Natural killer cell (primary cell): ENCODE data around the gene SNTB2. TPM values are rescaled to one million over a fixed set of nuclear protein-coding genes. Genes with fewer than 3 reads are reported as not detected.

Experiments
- ATAC-seq, 3 donors: fragments of 150-1000 bp in 2 of 3; fragments of 200-7000 bp in 1 of 3; cut with Tn5 transposase; 1 replicate in 1 of 3; 2 replicates in 2 of 3; pipeline ENCODE4 v1.10.0; 2021; ENCODE audit warnings: mild to moderate bottlenecking in 2 of 3, moderate library complexity in 2 of 3
- DNase-seq, 2 donors: peaks; one replicate each; pipeline versions ENCODE4 v3.0.0 to v3.0.0-alpha.2; 2013 to 2021; ENCODE audit warnings: mixed read lengths in 1 of 2
- H3K27ac ChIP-seq: one replicate; pipeline ENCODE4 v1.5.1; 2013; ENCODE audit warnings: mild to moderate bottlenecking, low read length
- H3K27me3 ChIP-seq: one replicate; pipeline ENCODE4 v1.6.1; 2013; ENCODE audit warnings: low read length; ENCODE audit not compliant: control insufficient read depth, insufficient read depth
- H3K36me3 ChIP-seq: one replicate; pipeline ENCODE4 v1.6.1; 2013; ENCODE audit warnings: low read length; ENCODE audit not compliant: control insufficient read depth, insufficient read depth
- H3K4me1 ChIP-seq: one replicate; pipeline ENCODE4 v1.6.1; 2013; ENCODE audit warnings: low read length; ENCODE audit not compliant: control insufficient read depth, insufficient read depth
- H3K4me3 ChIP-seq: one replicate; pipeline ENCODE4 v1.5.1; 2013; ENCODE audit warnings: low read length
- H3K9me3 ChIP-seq: one replicate; pipeline ENCODE4 v1.6.1; 2013; ENCODE audit warnings: low read length; ENCODE audit not compliant: control insufficient read depth, insufficient read depth
- H3K27ac Mint-ChIP-seq, 2 donors: one replicate each; pipeline ENCODE4 v1.8.0; 2022; ENCODE audit warnings: mild to moderate bottlenecking in 2 of 2, mixed read lengths in 2 of 2, moderate library complexity in 1 of 2
- H3K27me3 Mint-ChIP-seq, 2 donors: one replicate each; pipeline ENCODE4 v1.8.0; 2022; ENCODE audit warnings: low read depth in 2 of 2, mixed read lengths in 2 of 2
- H3K36me3 Mint-ChIP-seq: one replicate; pipeline ENCODE4 v1.8.0; 2022; ENCODE audit warnings: mixed read lengths
- H3K4me1 Mint-ChIP-seq, 2 donors: one replicate each; pipeline ENCODE4 v1.8.0; 2022; ENCODE audit warnings: mixed read lengths in 2 of 2
- H3K4me3 Mint-ChIP-seq: one replicate; pipeline ENCODE4 v1.8.0; 2022; ENCODE audit warnings: mild to moderate bottlenecking, moderate library complexity, mixed read lengths
- H3K9me3 Mint-ChIP-seq, 2 donors: one replicate each; pipeline ENCODE4 v1.8.0; 2022; ENCODE audit warnings: mixed read lengths in 2 of 2
- CTCF ChIP-seq: fragments of 200-600 bp; IDR thresholded peaks from one replicate; pipeline ENCODE4 v1.8.0; 2022; ENCODE audit warnings: antibody characterized with exemption
- WGBS: methylation state at CpG from one replicate; pipeline ENCODE4 v1.1.7; 2013; ENCODE audit warnings: missing lambda C conversion rate; ENCODE audit not compliant: insufficient coverage; 5-methylcytosine and 5-hydroxymethylcytosine counted together
- intact Hi-C: fragments of 100-400 bp; cut with micrococcal nuclease; formaldehyde crosslinking; loops from one replicate; pipeline ENCODE4 v1.14.2; 2022
- total RNA-seq, 4 donors: library from RNA; stranded (reverse); fragments of 120-200 nt in 1 of 4; gene quantifications; one replicate each; pipeline versions ENCODE4 v1.2.3 to v1.2.4, GENCODE V29; 2013 to 2022

The SNTB2 gene
- total RNA-seq, 3 donors from 2014 or later (not counting 1 experiment from before 2014, with no cell fraction given): 43.8 to 55.2 (median 49.9) TPM

DNA sequence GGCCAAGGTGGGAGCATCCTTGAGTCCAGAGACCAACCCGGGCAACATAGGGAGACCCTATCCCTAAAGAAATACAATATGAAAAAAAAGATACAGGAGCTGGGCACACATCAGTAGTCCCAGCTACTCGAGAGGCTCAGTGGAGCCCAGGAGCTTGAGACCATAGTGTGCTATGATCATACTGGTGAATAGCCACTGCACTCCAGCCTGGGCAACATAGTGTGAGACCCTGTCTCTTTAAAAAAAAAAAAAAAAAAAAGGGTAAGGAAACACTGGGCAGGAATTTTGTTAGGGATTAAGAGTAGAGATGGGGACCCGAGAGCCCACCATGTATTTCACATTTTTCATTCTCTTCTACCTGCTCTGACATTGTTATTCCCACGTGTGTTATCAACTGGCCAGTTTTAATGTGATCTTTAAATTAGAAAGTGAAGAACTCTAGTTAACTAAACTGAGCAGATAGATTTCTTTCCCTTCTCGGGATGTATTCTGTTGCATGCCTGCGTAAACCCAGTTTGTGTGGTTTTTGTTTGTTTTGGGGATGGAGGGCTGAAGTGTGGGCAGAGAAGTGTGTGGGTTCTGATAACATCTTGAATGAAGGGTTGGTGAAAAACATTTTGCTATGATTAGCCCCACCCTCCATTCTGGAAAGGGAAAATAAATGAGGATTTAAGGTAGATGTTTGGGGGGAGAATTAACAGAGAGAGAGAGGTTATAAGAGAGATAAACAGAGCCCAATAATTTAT lies 17.2 kb upstream of the SNTB2 start:
- no peak for TF ChIP-seq CTCF

DNA sequence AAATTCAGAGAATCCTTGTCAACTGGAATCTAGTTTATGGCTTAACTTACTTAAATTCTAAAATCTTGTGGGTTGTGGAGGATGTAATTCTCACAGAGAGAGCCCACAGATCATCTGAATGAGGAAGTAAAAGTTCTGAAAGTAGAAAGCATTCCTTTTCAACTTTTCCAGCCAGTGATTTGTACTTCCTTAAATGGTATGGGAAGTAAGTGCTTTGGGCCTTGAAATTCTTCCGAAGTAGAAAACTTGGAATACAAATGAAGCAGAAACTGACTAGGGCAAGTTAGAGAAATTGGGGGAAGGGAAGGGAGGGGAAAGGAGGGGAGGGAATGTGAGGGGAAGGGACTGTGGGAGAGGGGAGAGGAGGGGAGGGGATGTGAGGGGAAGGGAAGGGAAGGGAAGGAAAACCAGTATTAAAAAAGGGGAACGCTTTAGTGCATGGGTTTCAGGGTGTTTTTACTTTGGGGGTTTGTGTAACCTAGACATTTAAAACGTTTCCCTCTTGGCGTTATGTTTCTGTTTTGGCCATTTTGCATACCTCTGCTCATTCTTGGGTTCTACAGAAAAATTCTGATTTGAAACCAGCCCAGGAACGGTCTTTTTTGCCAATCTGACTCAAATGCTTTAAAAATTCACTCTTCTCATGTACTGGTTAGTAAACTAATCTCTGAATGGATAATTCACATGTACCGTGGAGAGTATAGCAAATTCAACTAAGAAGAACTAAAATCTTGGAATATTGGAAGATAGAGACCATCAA lies 15.5 kb upstream of the SNTB2 start:
- TF ChIP-seq CTCF: no peak
- DNase-seq (no peak), ATAC-seq (no peak)
- Mint-ChIP-seq H3K36me3 (no peaks in the 10 kb centered on the region), H3K27me3 (no peaks in the 10 kb centered on the region), H3K27ac (no peak overlapping the region), H3K9me3 (no peaks in the 10 kb centered on the region), H3K4me1 (peaks cover 19 to 22% of the 10 kb centered on the region in 2 donors), H3K4me3 (no peak overlapping the region)
- H3K4me1 ChIP-seq: peaks cover 6% of the 10 kb centered on the region
- intact Hi-C loops: no loop called here
- WGBS: 70% methylated on average over 5 of the region's 6 CpGs
- no peak overlapping the region for H3K27ac ChIP-seq
- H3K27me3 ChIP-seq: no peaks in the 10 kb centered on the region
- no peak overlapping the region for H3K4me3 ChIP-seq
- H3K9me3 ChIP-seq: no peaks in the 10 kb centered on the region
- peaks cover 11% of the 10 kb centered on the region for H3K36me3 ChIP-seq

More for the DNA sequence above, 17.2 kb upstream of the SNTB2 start:
- peaks cover 27 to 32% of the 10 kb centered on the region in 2 donors for H3K4me1 Mint-ChIP-seq
- ATAC-seq: no peak
- no peaks in the 10 kb centered on the region for H3K27me3 ChIP-seq
- intact Hi-C loops: no loop called here
- no peak overlapping the region for H3K4me3 ChIP-seq
- H3K4me3 Mint-ChIP-seq: no peak overlapping the region
- WGBS: 61% methylated on average over 5 of the region's 6 CpGs
- no peaks in the 10 kb centered on the region for H3K9me3 Mint-ChIP-seq
- no peaks in the 10 kb centered on the region for H3K9me3 ChIP-seq
- H3K27ac ChIP-seq: no peak overlapping the region
- H3K27ac Mint-ChIP-seq: peak overlapping the region in 1 of 2 donors; percentile 18
- no peaks in the 10 kb centered on the region for H3K36me3 Mint-ChIP-seq
- peaks cover 13% of the 10 kb centered on the region for H3K4me1 ChIP-seq
- DNase-seq: no peak
- peaks cover 18% of the 10 kb centered on the region for H3K36me3 ChIP-seq
- no peaks in the 10 kb centered on the region for H3K27me3 Mint-ChIP-seq

DNA sequence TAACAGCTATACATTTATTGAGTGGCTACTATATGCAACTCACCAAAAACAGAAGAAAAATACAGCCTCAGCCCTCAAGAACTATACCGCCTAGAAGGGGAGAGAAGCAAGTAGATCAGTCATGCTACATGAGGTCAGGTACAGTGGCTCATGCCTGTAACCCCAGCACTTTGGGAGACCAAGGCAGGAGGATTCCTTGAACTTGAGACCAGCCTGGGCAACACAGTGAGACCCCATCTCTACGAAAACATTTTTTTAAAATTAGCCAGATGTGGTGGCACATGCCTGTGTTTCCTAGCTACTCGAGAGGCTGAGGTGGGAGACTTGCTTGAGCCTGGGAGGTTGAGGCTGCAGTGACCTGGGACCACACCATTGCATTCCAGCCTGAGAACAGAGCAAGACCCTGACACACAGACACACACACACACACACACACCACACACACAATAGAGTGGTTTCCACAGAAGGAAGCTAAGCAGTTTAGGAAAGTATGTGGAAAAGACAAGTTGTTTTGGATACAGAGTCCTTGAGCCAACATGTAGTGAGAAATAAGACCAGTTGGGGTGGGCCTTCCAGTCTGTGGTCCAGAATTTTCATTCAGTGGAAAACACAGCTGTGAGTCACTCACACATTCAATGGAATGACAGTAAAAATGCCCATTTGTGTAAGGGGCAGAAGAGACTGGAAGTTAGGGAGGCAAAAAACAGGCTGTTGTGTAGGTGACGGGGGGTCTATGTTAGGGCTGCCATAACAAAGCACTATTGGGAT lies 10.7 kb upstream of the SNTB2 start:
- Mint-ChIP-seq H3K27me3 (no peaks in the 10 kb centered on the region), H3K9me3 (no peaks in the 10 kb centered on the region), H3K4me3 (no peak overlapping the region), H3K4me1 (peaks cover 17 to 23% of the 10 kb centered on the region in 2 donors), H3K36me3 (no peaks in the 10 kb centered on the region), H3K27ac (no peak overlapping the region)
- WGBS: 94% methylated on average over 4 of the region's 4 CpGs
- Histone ChIP-seq H3K4me3 (no peak overlapping the region), H3K4me1 (peaks cover 4% of the 10 kb centered on the region), H3K9me3 (no peaks in the 10 kb centered on the region), H3K36me3 (no peaks in the 10 kb centered on the region), H3K27me3 (no peaks in the 10 kb centered on the region), H3K27ac (no peak overlapping the region)
- DNase-seq (no peak), ATAC-seq (no peak)
- TF ChIP-seq CTCF: no peak
- intact Hi-C loops: no loop called here
